ENCODE measurements around the gene GAS6. TPM values are rescaled to one million over a fixed set of nuclear protein-coding genes. Genes with fewer than 3 reads are reported as not detected.

Gene GAS6
- total RNA-seq, 2 experiments from 2014 or later = 0.16 to 0.27 TPM

GRCh38 chr13:113771709-113772331, 92.1 kb downstream of the GAS6 start:
- Mint-ChIP-seq H3K27ac (no peak overlapping the region), H3K4me1 (peaks cover 4% of the 10 kb centered on the region), H3K36me3 (no peaks in the 10 kb centered on the region), H3K4me3 (no peak overlapping the region), H3K27me3 (peaks cover under 1% of the 10 kb centered on the region), H3K9me3 (peaks cover 6% of the 10 kb centered on the region)
- no peak for DNase-seq

DNA sequence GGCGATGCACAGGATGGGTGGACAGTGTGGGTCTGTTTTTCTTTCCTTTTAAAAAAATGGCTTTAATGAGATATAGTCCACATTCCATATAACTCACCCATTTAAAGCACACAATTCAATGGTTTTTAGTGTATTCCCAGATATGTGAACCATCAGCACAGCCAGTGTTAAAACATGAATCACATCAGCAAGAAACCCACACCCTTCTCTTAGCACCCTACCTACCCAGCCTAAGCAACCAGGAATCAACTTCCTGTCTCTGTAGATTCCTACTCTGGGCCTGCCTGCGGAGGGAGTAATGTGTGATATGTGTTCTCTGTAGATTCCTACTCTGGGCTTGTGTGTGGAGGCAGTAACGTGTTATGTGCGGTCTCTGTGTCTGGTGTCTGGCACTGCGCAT, 92.9 kb downstream of the GAS6 start:
- Mint-ChIP-seq H3K4me1 (peaks cover 4% of the 10 kb centered on the region), H3K4me3 (no peak overlapping the region), H3K9me3 (peaks cover 6% of the 10 kb centered on the region), H3K27me3 (no peaks in the 10 kb centered on the region), H3K36me3 (no peaks in the 10 kb centered on the region), H3K27ac (no peak overlapping the region)
- no peak for DNase-seq

Other genes starting within 250 kb of the GAS6 start
- not detected for gene ATP4B, start 205.9 kb downstream of the GAS6 start, total RNA-seq
- not detected for gene GRK1, start 196.9 kb downstream of the GAS6 start, total RNA-seq
- gene TMEM255B, start 104.8 kb downstream of the GAS6 start, total RNA-seq = 1 to 10 TPM; 1.1 to 1.2 TPM
- under 1 TPM; 0.96 to 0.99 TPM for gene C13orf46, start 110.0 kb upstream of the GAS6 start, total RNA-seq

All from activated naive CD8-positive, alpha-beta T cell treated with anti-CD3 and anti-CD28 coated beads for 36 hours (primary cell).